ENCODE measurements around the gene IFTAP. TPM values are rescaled to one million over a fixed set of nuclear protein-coding genes. Genes with fewer than 3 reads are reported as not detected.

Gene IFTAP
- total and polyA plus RNA-seq, 4 experiments from 2014 or later, result 0.94 to 6.6 (median 2.9) TPM

GRCh38 chr11:36627006-36627405 lies 32.7 kb downstream of the IFTAP start:
- intact Hi-C loops (cut with micrococcal nuclease), result no loop called here
- no peak overlapping the region for H3K27ac ChIP-seq (ENCODE audit: low read depth, low read length)
- no peaks in the 10 kb centered on the region for H3K9me3 ChIP-seq (ENCODE audit: control insufficient read depth in 1 of 2, low read length in 2 of 2)
- Mint-ChIP-seq H3K4me1 (peaks cover 0 to 4% (median under 1%) of the 10 kb centered on the region in 4 donors), H3K27me3 (peaks cover 3 to 14% of the 10 kb centered on the region in 2 donors), H3K4me3 (no peak overlapping the region), H3K9me3 (no peaks in the 10 kb centered on the region), H3K36me3 (no peaks in the 10 kb centered on the region), H3K27ac (no peak overlapping the region)
- no peak overlapping the region for H3K4me3 ChIP-seq (ENCODE audit: low read length in 2 of 2)
- H3K4me1 ChIP-seq (ENCODE audit: insufficient read depth, low read length), result no peaks in the 10 kb centered on the region
- no peaks in the 10 kb centered on the region for H3K36me3 ChIP-seq (ENCODE audit: insufficient read depth, low read length)
- no peak for DNase-seq
- no peaks in the 10 kb centered on the region for H3K27me3 ChIP-seq (ENCODE audit: insufficient read depth, low read length)
- CTCF ChIA-PET (ENCODE audit: partially characterized antibody), result no interaction called here
- POLR2A ChIA-PET (ENCODE audit: partially characterized antibody), result no interaction called here

- Histone ChIP-seq H3K27ac (ENCODE audit: low read depth, low read length) (no peak overlapping the region), H3K4me1 (ENCODE audit: insufficient read depth, low read length) (no peaks in the 10 kb centered on the region), H3K36me3 (ENCODE audit: insufficient read depth, low read length) (no peaks in the 10 kb centered on the region), H3K9me3 (ENCODE audit: control insufficient read depth in 1 of 2, low read length in 2 of 2) (no peaks in the 10 kb centered on the region), H3K4me3 (ENCODE audit: low read length in 2 of 2) (no peak overlapping the region), H3K27me3 (ENCODE audit: insufficient read depth, low read length) (no peaks in the 10 kb centered on the region)
- intact Hi-C loops (cut with micrococcal nuclease), result no loop called here
- Mint-ChIP-seq H3K36me3 (no peaks in the 10 kb centered on the region), H3K9me3 (no peaks in the 10 kb centered on the region), H3K27me3 (peaks cover 3 to 14% of the 10 kb centered on the region in 2 donors), H3K4me3 (no peak overlapping the region), H3K27ac (no peak overlapping the region), H3K4me1 (peaks cover 0 to 4% (median under 1%) of the 10 kb centered on the region in 4 donors)
- CTCF ChIA-PET (ENCODE audit: partially characterized antibody), result no interaction called here
- POLR2A ChIA-PET (ENCODE audit: partially characterized antibody), result no interaction called here
- DNase-seq, result no peak
These were observed 33.2 kb downstream of the IFTAP start for GRCh38 chr11:36627471-36627870.

- peaks cover 3 to 11% of the 10 kb centered on the region in 2 donors for H3K27me3 Mint-ChIP-seq
- no peaks in the 10 kb centered on the region for H3K4me1 ChIP-seq (ENCODE audit: insufficient read depth, low read length)
- H3K4me3 Mint-ChIP-seq, result no peak overlapping the region
- peaks cover 0 to 4% (median under 1%) of the 10 kb centered on the region in 4 donors for H3K4me1 Mint-ChIP-seq
- no peaks in the 10 kb centered on the region for H3K27me3 ChIP-seq (ENCODE audit: insufficient read depth, low read length)
- no peak overlapping the region for H3K27ac Mint-ChIP-seq
- intact Hi-C loops (cut with micrococcal nuclease), result no loop called here
- no peak overlapping the region for H3K4me3 ChIP-seq (ENCODE audit: low read length in 2 of 2)
- no peaks in the 10 kb centered on the region for H3K36me3 ChIP-seq (ENCODE audit: insufficient read depth, low read length)
- H3K9me3 Mint-ChIP-seq, result no peaks in the 10 kb centered on the region
- ChIA-PET POLR2A (ENCODE audit: partially characterized antibody) (no interaction called here), CTCF (ENCODE audit: partially characterized antibody) (no interaction called here)
- no peak overlapping the region for H3K27ac ChIP-seq (ENCODE audit: low read depth, low read length)
- no peaks in the 10 kb centered on the region for H3K36me3 Mint-ChIP-seq
- DNase-seq, result no peak
- no peaks in the 10 kb centered on the region for H3K9me3 ChIP-seq (ENCODE audit: control insufficient read depth in 1 of 2, low read length in 2 of 2)
These were observed 33.8 kb downstream of the IFTAP start for GRCh38 chr11:36628141-36628540.

GRCh38 chr11:36628765-36629244 lies 34.5 kb downstream of the IFTAP start:
- no peaks in the 10 kb centered on the region for H3K36me3 Mint-ChIP-seq
- H3K4me3 ChIP-seq (ENCODE audit: low read length in 2 of 2), result no peak overlapping the region
- no peaks in the 10 kb centered on the region for H3K4me1 ChIP-seq (ENCODE audit: insufficient read depth, low read length)
- ChIA-PET CTCF (ENCODE audit: partially characterized antibody) (no interaction called here), POLR2A (ENCODE audit: partially characterized antibody) (no interaction called here)
- H3K4me3 Mint-ChIP-seq, result no peak overlapping the region
- H3K4me1 Mint-ChIP-seq, result peaks cover 0 to 4% (median under 1%) of the 10 kb centered on the region in 4 donors
- no peaks in the 10 kb centered on the region for H3K27me3 ChIP-seq (ENCODE audit: insufficient read depth, low read length)
- no peak for DNase-seq
- H3K27ac ChIP-seq (ENCODE audit: low read depth, low read length), result no peak overlapping the region
- intact Hi-C loops (cut with micrococcal nuclease), result no loop called here
- H3K27me3 Mint-ChIP-seq, result peaks cover 3 to 11% of the 10 kb centered on the region in 2 donors
- H3K36me3 ChIP-seq (ENCODE audit: insufficient read depth, low read length), result no peaks in the 10 kb centered on the region
- no peaks in the 10 kb centered on the region for H3K9me3 ChIP-seq (ENCODE audit: control insufficient read depth in 1 of 2, low read length in 2 of 2)
- no peak overlapping the region for H3K27ac Mint-ChIP-seq
- no peaks in the 10 kb centered on the region for H3K9me3 Mint-ChIP-seq

GRCh38 chr11:36631774-36632173 lies 37.5 kb downstream of the IFTAP start:
- H3K4me1 Mint-ChIP-seq, result peaks cover 0 to 4% (median under 1%) of the 10 kb centered on the region in 4 donors
- no peak overlapping the region for H3K4me3 Mint-ChIP-seq
- no peak for DNase-seq
- peaks cover 0 to 4% of the 10 kb centered on the region in 2 donors for H3K36me3 Mint-ChIP-seq
- no peak overlapping the region for H3K27ac Mint-ChIP-seq
- Histone ChIP-seq H3K27me3 (ENCODE audit: insufficient read depth, low read length) (no peaks in the 10 kb centered on the region), H3K4me3 (ENCODE audit: low read length in 2 of 2) (no peak overlapping the region), H3K9me3 (ENCODE audit: control insufficient read depth in 1 of 2, low read length in 2 of 2) (no peaks in the 10 kb centered on the region), H3K27ac (ENCODE audit: low read depth, low read length) (no peak overlapping the region), H3K4me1 (ENCODE audit: insufficient read depth, low read length) (no peaks in the 10 kb centered on the region), H3K36me3 (ENCODE audit: insufficient read depth, low read length) (no peaks in the 10 kb centered on the region)
- intact Hi-C loops (cut with micrococcal nuclease), result no loop called here
- CTCF ChIA-PET (ENCODE audit: partially characterized antibody), result no interaction called here
- peaks cover 0 to 4% (median 0%) of the 10 kb centered on the region in 8 donors for H3K9me3 Mint-ChIP-seq
- H3K27me3 Mint-ChIP-seq, result peaks cover 4% of the 10 kb centered on the region in 2 donors
- POLR2A ChIA-PET (ENCODE audit: partially characterized antibody), result no interaction called here

GRCh38 chr11:36635066-36635862 lies 41.0 kb downstream of the IFTAP start:
- intact Hi-C loops (cut with micrococcal nuclease), result no loop called here

GRCh38 chr11:36638556-36638955 lies 44.3 kb downstream of the IFTAP start:
- no peaks in the 10 kb centered on the region for H3K4me1 ChIP-seq (ENCODE audit: insufficient read depth, low read length)
- H3K4me3 Mint-ChIP-seq, result no peak overlapping the region
- H3K4me1 Mint-ChIP-seq, result no peaks in the 10 kb centered on the region
- H3K4me3 ChIP-seq (ENCODE audit: low read length in 2 of 2), result no peak overlapping the region
- H3K27ac ChIP-seq (ENCODE audit: low read depth, low read length), result no peak overlapping the region
- H3K27me3 Mint-ChIP-seq, result peaks cover 13 to 14% of the 10 kb centered on the region in 2 donors
- no peak overlapping the region for H3K27ac Mint-ChIP-seq
- H3K36me3 ChIP-seq (ENCODE audit: insufficient read depth, low read length), result no peaks in the 10 kb centered on the region
- H3K27me3 ChIP-seq (ENCODE audit: insufficient read depth, low read length), result no peaks in the 10 kb centered on the region
- no peaks in the 10 kb centered on the region for H3K9me3 ChIP-seq (ENCODE audit: control insufficient read depth in 1 of 2, low read length in 2 of 2)
- DNase-seq, result no peak
- H3K36me3 Mint-ChIP-seq, result peaks cover 0 to 12% of the 10 kb centered on the region in 2 donors
- H3K9me3 Mint-ChIP-seq, result peaks cover 0 to 14% (median 2%) of the 10 kb centered on the region in 8 donors
- ChIA-PET CTCF (ENCODE audit: partially characterized antibody) (no interaction called here), POLR2A (ENCODE audit: partially characterized antibody) (no interaction called here)
- intact Hi-C loops (cut with micrococcal nuclease), result no loop called here

More at GRCh38 chr11:36635066-36635862, 41.0 kb downstream of the IFTAP start:
- H3K27ac ChIP-seq (ENCODE audit: low read depth, low read length), result no peak overlapping the region
- peaks cover 7% of the 10 kb centered on the region in 2 donors for H3K27me3 Mint-ChIP-seq
- ChIA-PET CTCF (ENCODE audit: partially characterized antibody) (no interaction called here), POLR2A (ENCODE audit: partially characterized antibody) (no interaction called here)
- no peaks in the 10 kb centered on the region for H3K9me3 ChIP-seq (ENCODE audit: control insufficient read depth in 1 of 2, low read length in 2 of 2)
- peaks cover 0 to 12% of the 10 kb centered on the region in 2 donors for H3K36me3 Mint-ChIP-seq
- H3K27ac Mint-ChIP-seq, result no peak overlapping the region
- peaks cover 0 to 8% (median 1%) of the 10 kb centered on the region in 8 donors for H3K9me3 Mint-ChIP-seq
- no peaks in the 10 kb centered on the region for H3K4me1 ChIP-seq (ENCODE audit: insufficient read depth, low read length)
- H3K36me3 ChIP-seq (ENCODE audit: insufficient read depth, low read length), result no peaks in the 10 kb centered on the region
- DNase-seq, result no peak
- no peak overlapping the region for H3K4me3 ChIP-seq (ENCODE audit: low read length in 2 of 2)
- H3K4me3 Mint-ChIP-seq, result no peak overlapping the region
- no peaks in the 10 kb centered on the region for H3K27me3 ChIP-seq (ENCODE audit: insufficient read depth, low read length)
- H3K4me1 Mint-ChIP-seq, result peaks cover 0 to 4% (median under 1%) of the 10 kb centered on the region in 4 donors
